Measurements from ENCODE around the gene HEPHL1.

Gene HEPHL1

DNA sequence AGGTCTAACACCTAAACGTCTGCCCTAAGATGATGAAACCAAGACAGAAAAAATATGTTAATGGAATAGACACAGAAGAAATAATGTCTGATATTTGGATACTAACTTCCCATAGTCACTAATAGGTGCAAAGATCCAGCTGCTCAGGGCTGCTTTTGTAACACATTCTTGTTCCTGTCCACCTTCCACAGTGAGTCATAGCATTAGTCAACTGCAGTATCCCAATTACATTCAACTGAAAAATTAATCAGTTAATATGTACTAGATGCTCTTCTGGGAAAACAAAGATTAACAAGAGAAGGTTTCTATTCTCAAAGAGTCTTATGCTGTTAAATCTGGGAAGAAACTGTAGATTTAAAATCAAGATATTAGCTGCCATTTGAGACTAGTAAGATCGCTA lies 47.6 kb downstream of the HEPHL1 start:
- no peak overlapping the region for H3K4me3 ChIP-seq (ENCODE audit: low read length)
- H3K9me2 ChIP-seq (replicated peaks; ENCODE audit: insufficient read depth, low read length): no peaks in the 10 kb centered on the region
- DNase-seq: no peak
- no peaks in the 10 kb centered on the region for H3K9me3 ChIP-seq (replicated peaks; ENCODE audit: insufficient read depth, low read length)
- H3K79me2 ChIP-seq (ENCODE audit: low read length): no peaks in the 10 kb centered on the region
- H3K4me1 ChIP-seq (ENCODE audit: low read length): no peaks in the 10 kb centered on the region
- H3K9ac ChIP-seq (ENCODE audit: low read length): no peak overlapping the region
- H2AFZ ChIP-seq (ENCODE audit: low read length): no peak overlapping the region
- no peaks in the 10 kb centered on the region for H3K27me3 ChIP-seq (replicated peaks; ENCODE audit: insufficient read depth, low read length)
- no peak overlapping the region for H3K27ac ChIP-seq (ENCODE audit: low read length)
- TF ChIP-seq EZH2 (optimal IDR thresholded peaks at IDR 0.05; ENCODE audit: low read depth, low read length) (no peak), EZH2phosphoT487 (IDR thresholded peaks at IDR 0.05; ENCODE audit: low read length) (no peak)
- TF ChIP-seq, protein P1, sequence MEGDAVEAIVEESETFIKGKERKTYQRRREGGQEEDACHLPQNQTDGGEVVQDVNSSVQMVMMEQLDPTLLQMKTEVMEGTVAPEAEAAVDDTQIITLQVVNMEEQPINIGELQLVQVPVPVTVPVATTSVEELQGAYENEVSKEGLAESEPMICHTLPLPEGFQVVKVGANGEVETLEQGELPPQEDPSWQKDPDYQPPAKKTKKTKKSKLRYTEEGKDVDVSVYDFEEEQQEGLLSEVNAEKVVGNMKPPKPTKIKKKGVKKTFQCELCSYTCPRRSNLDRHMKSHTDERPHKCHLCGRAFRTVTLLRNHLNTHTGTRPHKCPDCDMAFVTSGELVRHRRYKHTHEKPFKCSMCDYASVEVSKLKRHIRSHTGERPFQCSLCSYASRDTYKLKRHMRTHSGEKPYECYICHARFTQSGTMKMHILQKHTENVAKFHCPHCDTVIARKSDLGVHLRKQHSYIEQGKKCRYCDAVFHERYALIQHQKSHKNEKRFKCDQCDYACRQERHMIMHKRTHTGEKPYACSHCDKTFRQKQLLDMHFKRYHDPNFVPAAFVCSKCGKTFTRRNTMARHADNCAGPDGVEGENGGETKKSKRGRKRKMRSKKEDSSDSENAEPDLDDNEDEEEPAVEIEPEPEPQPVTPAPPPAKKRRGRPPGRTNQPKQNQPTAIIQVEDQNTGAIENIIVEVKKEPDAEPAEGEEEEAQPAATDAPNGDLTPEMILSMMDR (IDR thresholded peaks at IDR 0.05; ENCODE audit: low read length): no peak
- H3F3A ChIP-seq (ENCODE audit: insufficient read depth, low read length): no peaks in the 10 kb centered on the region
- no peaks in the 10 kb centered on the region for H3K36me3 ChIP-seq (replicated peaks; ENCODE audit: insufficient read depth, low read length)
- no peaks in the 10 kb centered on the region for H4K20me1 ChIP-seq (ENCODE audit: insufficient read depth, low read length)
- no peak overlapping the region for H3K4me2 ChIP-seq (ENCODE audit: low read depth, low read length)

DNA sequence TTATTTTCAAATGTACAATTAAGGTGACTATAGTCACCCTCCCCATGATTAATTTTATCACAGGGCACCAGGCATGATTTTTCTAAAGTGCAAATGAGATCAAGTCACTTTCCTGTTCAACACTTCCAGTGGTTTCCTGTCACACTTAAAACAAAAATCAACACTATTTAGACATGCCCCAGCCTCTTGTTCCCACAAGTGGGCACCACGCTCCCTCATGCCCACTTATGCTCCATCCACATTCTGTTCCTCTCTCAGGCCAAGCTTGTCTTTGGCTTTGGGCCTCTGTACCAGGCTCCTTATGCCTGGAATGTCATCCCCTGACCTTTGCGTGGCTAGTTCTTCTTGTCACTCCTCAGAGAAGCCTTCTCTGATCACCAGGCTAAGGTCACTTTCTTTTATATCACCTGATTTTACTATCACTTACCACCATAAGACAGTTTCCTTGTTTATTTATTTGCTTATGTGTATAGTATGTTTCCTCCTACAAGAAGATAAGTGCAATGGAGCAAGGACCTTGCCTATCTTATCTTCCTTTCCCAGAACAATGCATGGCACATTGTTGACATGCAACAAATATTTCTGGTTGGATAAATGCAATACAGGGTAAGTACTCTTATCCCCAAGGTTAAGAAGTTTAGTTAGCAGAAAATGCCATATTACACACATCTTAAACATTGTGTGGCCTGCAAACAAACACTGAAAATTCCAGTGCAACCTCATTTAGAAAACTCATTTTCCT lies 56.6 kb downstream of the HEPHL1 start:
- Histone ChIP-seq H3K9me2 (replicated peaks; ENCODE audit: insufficient read depth, low read length) (no peaks in the 10 kb centered on the region), H3K4me2 (ENCODE audit: low read depth, low read length) (no peak overlapping the region), H3K4me3 (ENCODE audit: low read length) (no peak overlapping the region), H2AFZ (ENCODE audit: low read length) (no peak overlapping the region), H3K27ac (ENCODE audit: low read length) (no peak overlapping the region), H3K9ac (ENCODE audit: low read length) (no peak overlapping the region), H3K4me1 (ENCODE audit: low read length) (no peaks in the 10 kb centered on the region), H3K9me3 (replicated peaks; ENCODE audit: insufficient read depth, low read length) (no peaks in the 10 kb centered on the region), H3F3A (ENCODE audit: insufficient read depth, low read length) (no peaks in the 10 kb centered on the region), H3K36me3 (replicated peaks; ENCODE audit: insufficient read depth, low read length) (no peaks in the 10 kb centered on the region), H3K27me3 (replicated peaks; ENCODE audit: insufficient read depth, low read length) (no peaks in the 10 kb centered on the region), H4K20me1 (ENCODE audit: insufficient read depth, low read length) (no peaks in the 10 kb centered on the region), H3K79me2 (ENCODE audit: low read length) (no peaks in the 10 kb centered on the region)
- TF ChIP-seq, protein P1 (IDR thresholded peaks at IDR 0.05; ENCODE audit: low read length): no peak
- TF ChIP-seq EZH2 (optimal IDR thresholded peaks at IDR 0.05; ENCODE audit: low read depth, low read length): no peak
- TF ChIP-seq EZH2phosphoT487 (IDR thresholded peaks at IDR 0.05; ENCODE audit: low read length): no peak
- no peak for DNase-seq

DNA sequence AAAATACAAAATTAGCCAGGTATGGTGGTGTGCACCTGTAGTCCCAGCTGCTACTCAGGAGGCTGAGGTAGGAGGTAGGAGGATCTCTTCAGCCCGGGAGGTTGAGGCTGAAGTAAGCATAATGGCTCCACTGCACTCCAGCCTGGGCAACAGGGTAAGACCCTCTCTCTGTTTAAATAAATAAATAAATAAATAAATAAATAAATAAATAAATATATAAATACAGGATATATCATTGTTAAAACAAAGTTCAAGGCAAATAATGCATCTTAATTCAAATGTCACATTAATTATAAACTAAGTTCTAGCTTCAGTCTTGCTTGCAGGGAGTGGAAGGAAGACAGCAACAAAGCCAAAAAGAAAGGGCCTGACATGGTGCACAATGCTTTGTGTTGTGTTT lies 63.0 kb downstream of the HEPHL1 start:
- no peaks in the 10 kb centered on the region for H3K79me2 ChIP-seq (ENCODE audit: low read length)

More for the DNA sequence above, 63.0 kb downstream of the HEPHL1 start:
- no peak overlapping the region for H3K27ac ChIP-seq (ENCODE audit: low read length)
- TF ChIP-seq EZH2phosphoT487 (IDR thresholded peaks at IDR 0.05; ENCODE audit: low read length): no peak
- TF ChIP-seq EZH2 (optimal IDR thresholded peaks at IDR 0.05; ENCODE audit: low read depth, low read length): no peak
- TF ChIP-seq, protein P1 (IDR thresholded peaks at IDR 0.05; ENCODE audit: low read length): no peak
- no peaks in the 10 kb centered on the region for H3K4me1 ChIP-seq (ENCODE audit: low read length)
- no peak for DNase-seq
- no peaks in the 10 kb centered on the region for H3K9me3 ChIP-seq (replicated peaks; ENCODE audit: insufficient read depth, low read length)
- H3K4me2 ChIP-seq (ENCODE audit: low read depth, low read length): no peak overlapping the region
- H3K4me3 ChIP-seq (ENCODE audit: low read length): no peak overlapping the region
- no peaks in the 10 kb centered on the region for H3K27me3 ChIP-seq (replicated peaks; ENCODE audit: insufficient read depth, low read length)
- no peaks in the 10 kb centered on the region for H3K9me2 ChIP-seq (replicated peaks; ENCODE audit: insufficient read depth, low read length)
- H3F3A ChIP-seq (ENCODE audit: insufficient read depth, low read length): no peaks in the 10 kb centered on the region
- no peaks in the 10 kb centered on the region for H4K20me1 ChIP-seq (ENCODE audit: insufficient read depth, low read length)
- H3K9ac ChIP-seq (ENCODE audit: low read length): no peak overlapping the region
- H3K36me3 ChIP-seq (replicated peaks; ENCODE audit: insufficient read depth, low read length): no peaks in the 10 kb centered on the region
- no peak overlapping the region for H2AFZ ChIP-seq (ENCODE audit: low read length)
